ENCODE results near the gene THUMPD1. TPM values are rescaled to one million over a fixed set of nuclear protein-coding genes. Genes with fewer than 3 reads are reported as not detected.
"Not testable (repeated sequence)": the region's sequence is repeated elsewhere in the genome, so short reads cannot be mapped to it uniquely, and the experiment has no call there.

The THUMPD1 gene
- total RNA-seq, 1 experiment from 2014 or later, result 27.2 TPM

- H3K36me3 Mint-ChIP-seq (ENCODE audit: insufficient read depth, unreplicated experiment), result no peaks in the 10 kb centered on the region
- BruUV-seq (replicated peaks), result no TSS peak
- no peaks in the 10 kb centered on the region for H3K4me1 Mint-ChIP-seq (ENCODE audit: low read depth, unreplicated experiment)
- ChIA-PET CTCF (no interaction called here), POLR2A (no interaction called here)
- H3K4me3 Mint-ChIP-seq (ENCODE audit: unreplicated experiment), result no peak overlapping the region
- Histone ChIP-seq H3K36me3 (ENCODE audit: control insufficient read depth, insufficient read depth, low read length) (no peaks in the 10 kb centered on the region), H3K4me1 (no peaks in the 10 kb centered on the region), H3K9me3 (no peaks in the 10 kb centered on the region), H3K27me3 (replicated peaks; ENCODE audit: control insufficient read depth, insufficient read depth, low read length) (no peaks in the 10 kb centered on the region), H3K4me3 (ENCODE audit: low read depth, low read length) (no peak overlapping the region)
- no peak for TF ChIP-seq CTCF (IDR thresholded peaks at IDR 0.05; ENCODE audit: insufficient read depth in 1 of 2, low read depth in 1 of 2, low read length in 1 of 2, severe bottlenecking in 1 of 2, unreplicated experiment in 1 of 2)
- peaks cover 8% of the 10 kb centered on the region for H3K27me3 Mint-ChIP-seq (ENCODE audit: insufficient read depth, unreplicated experiment)
- intact Hi-C loops (cut with micrococcal nuclease; ENCODE audit: unreplicated experiment), result no loop called here
- no peak overlapping the region for H3K27ac Mint-ChIP-seq (ENCODE audit: unreplicated experiment)
- H3K9me3 Mint-ChIP-seq (ENCODE audit: unreplicated experiment), result no peaks in the 10 kb centered on the region
- no peak for DNase-seq
Measured at GRCh38 chr16:20711277-20711911, 30.2 kb downstream of the THUMPD1 start.

- H3K4me1 ChIP-seq; H3K4me3 Mint-ChIP-seq (ENCODE audit: unreplicated experiment); H3K4me1 Mint-ChIP-seq (ENCODE audit: low read depth, unreplicated experiment); H3K9me3 Mint-ChIP-seq (ENCODE audit: unreplicated experiment); H3K27ac Mint-ChIP-seq (ENCODE audit: unreplicated experiment); H3K27me3 ChIP-seq (replicated peaks; ENCODE audit: control insufficient read depth, insufficient read depth, low read length); H3K4me3 ChIP-seq (ENCODE audit: low read depth, low read length); H3K36me3 ChIP-seq (ENCODE audit: control insufficient read depth, insufficient read depth, low read length); POLR2A ChIA-PET; H3K27me3 Mint-ChIP-seq (ENCODE audit: insufficient read depth, unreplicated experiment); H3K9me3 ChIP-seq; BruUV-seq (replicated peaks); H3K36me3 Mint-ChIP-seq (ENCODE audit: insufficient read depth, unreplicated experiment); CTCF ChIA-PET: not testable (repeated sequence)
- intact Hi-C loops (cut with micrococcal nuclease; ENCODE audit: unreplicated experiment), result loop anchor here (1.0 to 5.0 kb wide), 2 partner anchors 34 to 156 kb away; no protein-coding TSS in a partner anchor
- peak in 1 of 2 experiments; percentile 30 for TF ChIP-seq CTCF (IDR thresholded peaks at IDR 0.05; ENCODE audit: insufficient read depth in 1 of 2, low read depth in 1 of 2, low read length in 1 of 2, severe bottlenecking in 1 of 2, unreplicated experiment in 1 of 2)
- peak in 1 of 2 experiments; percentile 21 for DNase-seq
Measured at GRCh38 chr16:20708129-20708528, 33.5 kb downstream of the THUMPD1 start.

- no peaks in the 10 kb centered on the region for H3K4me1 Mint-ChIP-seq (ENCODE audit: low read depth, unreplicated experiment)
- POLR2A ChIA-PET, result no interaction called here
Measured at GRCh38 chr16:20707461-20707860, 34.2 kb downstream of the THUMPD1 start.

GRCh38 chr16:20705972-20706371 lies 35.6 kb downstream of the THUMPD1 start:
- BruUV-seq (replicated peaks); H3K27me3 ChIP-seq (replicated peaks; ENCODE audit: control insufficient read depth, insufficient read depth, low read length); DNase-seq; H3K4me1 Mint-ChIP-seq (ENCODE audit: low read depth, unreplicated experiment); H3K27ac Mint-ChIP-seq (ENCODE audit: unreplicated experiment); POLR2A ChIA-PET; H3K36me3 ChIP-seq (ENCODE audit: control insufficient read depth, insufficient read depth, low read length); H3K4me3 Mint-ChIP-seq (ENCODE audit: unreplicated experiment); H3K27me3 Mint-ChIP-seq (ENCODE audit: insufficient read depth, unreplicated experiment); H3K9me3 ChIP-seq; H3K4me1 ChIP-seq; H3K4me3 ChIP-seq (ENCODE audit: low read depth, low read length); H3K36me3 Mint-ChIP-seq (ENCODE audit: insufficient read depth, unreplicated experiment); CTCF ChIA-PET; H3K9me3 Mint-ChIP-seq (ENCODE audit: unreplicated experiment): not testable (repeated sequence)
- intact Hi-C loops (cut with micrococcal nuclease; ENCODE audit: unreplicated experiment), result loop anchor here (5.0 kb wide), 1 partner anchor 154 kb away; no protein-coding TSS in a partner anchor

More at GRCh38 chr16:20707461-20707860, 34.2 kb downstream of the THUMPD1 start:
- Histone ChIP-seq H3K9me3 (0 out of 2 replicates have a peak, but pooled peaks cover 4% of the 10 kb centered on the region), H3K27me3 (replicated peaks; ENCODE audit: control insufficient read depth, insufficient read depth, low read length) (no peaks in the 10 kb centered on the region), H3K36me3 (ENCODE audit: control insufficient read depth, insufficient read depth, low read length) (no peaks in the 10 kb centered on the region), H3K4me1 (no peaks in the 10 kb centered on the region), H3K4me3 (ENCODE audit: low read depth, low read length) (no peak overlapping the region)
- Mint-ChIP-seq H3K9me3 (ENCODE audit: unreplicated experiment) (no peaks in the 10 kb centered on the region), H3K27me3 (ENCODE audit: insufficient read depth, unreplicated experiment) (no peaks in the 10 kb centered on the region), H3K27ac (ENCODE audit: unreplicated experiment) (no peak overlapping the region), H3K36me3 (ENCODE audit: insufficient read depth, unreplicated experiment) (no peaks in the 10 kb centered on the region), H3K4me3 (ENCODE audit: unreplicated experiment) (no peak overlapping the region)
- CTCF ChIA-PET, result no interaction called here
- no peak for DNase-seq
- intact Hi-C loops (cut with micrococcal nuclease; ENCODE audit: unreplicated experiment), result loop anchor here (5.0 kb wide), 1 partner anchor 155 kb away; no protein-coding TSS in a partner anchor
- no TSS peak for BruUV-seq (replicated peaks)
- TF ChIP-seq CTCF (IDR thresholded peaks at IDR 0.05; ENCODE audit: insufficient read depth in 1 of 2, low read depth in 1 of 2, low read length in 1 of 2, severe bottlenecking in 1 of 2, unreplicated experiment in 1 of 2), result no peak

All from Caco-2 (cell line).